ENCODE measurements around the gene HSPA4. TPM values are rescaled to one million over a fixed set of nuclear protein-coding genes. Genes with fewer than 3 reads are reported as not detected.

The HSPA4 gene
- total RNA-seq, 1 donor from 2014 or later, result 145 TPM

DNA sequence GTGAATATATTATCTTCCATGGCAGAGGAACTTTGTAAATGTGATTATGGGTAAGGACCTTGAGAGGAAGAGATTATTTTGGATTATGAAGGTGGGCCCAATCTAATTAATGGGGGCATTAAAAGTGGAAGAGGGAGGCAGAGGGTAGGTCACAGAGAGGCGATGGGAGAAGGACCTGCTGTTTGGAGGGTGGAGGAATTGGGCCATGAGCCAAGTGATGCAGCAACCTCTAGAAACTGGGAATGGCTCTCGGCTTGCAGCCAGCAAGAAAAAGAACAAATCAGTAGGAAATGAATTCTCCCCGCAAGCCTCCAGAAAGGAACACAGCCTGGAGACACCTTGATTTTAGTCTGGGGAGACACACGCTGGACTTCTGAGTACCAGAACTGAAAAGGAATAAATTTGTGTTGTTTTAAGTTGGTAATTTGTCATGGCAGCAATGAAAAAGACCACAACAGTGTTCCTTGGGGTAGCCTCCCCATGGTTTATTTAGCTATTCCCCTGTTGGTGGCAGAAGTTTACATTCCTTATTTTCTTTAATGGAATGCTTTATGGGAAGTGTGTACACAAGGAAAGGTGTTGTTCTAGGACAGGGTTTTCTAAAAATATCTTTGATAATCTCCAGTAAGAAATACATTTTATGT is 103.6 kb downstream of the HSPA4 start:
- DNase-seq (ENCODE audit: low read depth), result no peak

Other genes with a start within 250 kb of the HSPA4 start
- gene SOWAHA, start 238.7 kb upstream of the HSPA4 start, total RNA-seq, result 0.11 and 0.36 TPM in 2 replicates
- 7.7 and 10.0 TPM in 2 replicates for gene SHROOM1, start 221.4 kb upstream of the HSPA4 start, total RNA-seq
- 0.27 and 0.57 TPM in 2 replicates for gene GDF9, start 185.5 kb upstream of the HSPA4 start, total RNA-seq
- 99.8 and 134 TPM in 2 replicates for gene UQCRQ, start 185.4 kb upstream of the HSPA4 start, total RNA-seq
- 0.88 and 1.0 TPM in 2 replicates for gene LEAP2, start 178.3 kb upstream of the HSPA4 start, total RNA-seq
- gene AFF4, start 88.4 kb upstream of the HSPA4 start, total RNA-seq, result 87.9 and 98.6 TPM in 2 replicates
- 18.6 and 21.7 TPM in 2 replicates for gene ZCCHC10, start 25.5 kb upstream of the HSPA4 start, total RNA-seq

All from myocyte (in vitro differentiated cells).